SU-DHL-6 (cell line): ENCODE results near the gene HNF4A.

Experiments
- CTCF ChIP-seq: fragments of 200-600 bp; sonication (generic); IDR thresholded peaks from one replicate; pipeline ENCODE4 v1.5.1; 2017; ENCODE audit warnings: antibody characterized with exemption, mild to moderate bottlenecking, low read length, moderate library complexity; ENCODE audit not compliant: insufficient read depth, poor library complexity, severe bottlenecking
- EZH2phosphoT487 ChIP-seq: fragments of 200-600 bp; sonication (generic), shearing (Covaris generic); conservative IDR thresholded peaks from 2 replicates; pipeline ENCODE4 v1.6.1; 2018; ENCODE audit warnings: mild to moderate bottlenecking, antibody characterized with exemption, low read length, moderate library complexity, mixed read lengths

- TF ChIP-seq CTCF = no peak
- no peak for TF ChIP-seq EZH2phosphoT487
Observed at GRCh38 chr20:44431502-44432234, 76.2 kb downstream of the HNF4A start.
